Daoy (cell line): ENCODE measurements around the gene GAS6. TPM values are rescaled to one million over a fixed set of nuclear protein-coding genes. Genes with fewer than 3 reads are reported as not detected.
"Not testable (repeated sequence)": the region's sequence is repeated elsewhere in the genome, so short reads cannot be mapped to it uniquely, and the experiment has no call there.

ENCODE experiments used
- DNase-seq: peaks from one replicate; pipeline ENCODE4 v3.0.0-alpha.2; 2015; ENCODE audit warnings: low read depth
- total RNA-seq: library from RNA; depleted of rRNA; stranded (reverse); fragments of >200 nt; shearing (Covaris generic); gene quantifications from 2 replicates; pipeline ENCODE4 v1.2.3, GENCODE V29; 2014

The GAS6 gene
- total RNA-seq, 1 experiment from 2014 or later = 37.1 TPM

- DNase-seq = peak; percentile 96
Observed at GRCh38 chr13:113837560-113838355, 26.1 kb downstream of the GAS6 start.

- DNase-seq = peak; percentile 61
Observed at GRCh38 chr13:113836768-113837559, 26.9 kb downstream of the GAS6 start.

- DNase-seq = no peak
Observed at GRCh38 chr13:113835461-113836270, 28.2 kb downstream of the GAS6 start.

- no peak for DNase-seq
Observed at GRCh38 chr13:113834496-113835200, 29.2 kb downstream of the GAS6 start.

- DNase-seq = not testable (repeated sequence)
Observed at GRCh38 chr13:113834006-113834405, 29.9 kb downstream of the GAS6 start.

GRCh38 chr13:113833111-113833830 lies 30.6 kb downstream of the GAS6 start:
- no peak for DNase-seq

GRCh38 chr13:113832631-113833030 lies 31.2 kb downstream of the GAS6 start:
- no peak for DNase-seq

- DNase-seq = no peak
Observed at GRCh38 chr13:113832205-113832604, 31.7 kb downstream of the GAS6 start.

- no peak for DNase-seq
Observed at GRCh38 chr13:113831061-113831460, 32.8 kb downstream of the GAS6 start.

GRCh38 chr13:113830426-113830950 lies 33.4 kb downstream of the GAS6 start:
- DNase-seq = not testable (repeated sequence)

- DNase-seq = no peak
Observed at GRCh38 chr13:113828282-113828825, 35.5 kb downstream of the GAS6 start.

- DNase-seq = no peak
Observed at GRCh38 chr13:113827021-113827420, 36.9 kb downstream of the GAS6 start.

- not testable (repeated sequence) for DNase-seq
Observed at GRCh38 chr13:113826446-113826845, 37.4 kb downstream of the GAS6 start.

- no peak for DNase-seq
Observed at GRCh38 chr13:113825841-113826240, 38.0 kb downstream of the GAS6 start.

- no peak for DNase-seq
Observed at GRCh38 chr13:113823771-113824170, 40.1 kb downstream of the GAS6 start.

GRCh38 chr13:113822956-113823744 lies 40.7 kb downstream of the GAS6 start:
- no peak for DNase-seq

GRCh38 chr13:113822266-113822665 lies 41.6 kb downstream of the GAS6 start:
- no peak for DNase-seq

GRCh38 chr13:113821847-113822246 lies 42.0 kb downstream of the GAS6 start:
- DNase-seq = no peak
